Natural killer cell (primary cell): ENCODE results near the gene HSPH1. TPM values are rescaled to one million over a fixed set of nuclear protein-coding genes. Genes with fewer than 3 reads are reported as not detected.

Source experiments
- ATAC-seq, 3 donors: fragments of 150-1000 bp in 2 of 3; fragments of 200-7000 bp in 1 of 3; cut with Tn5 transposase; 1 replicate in 1 of 3; 2 replicates in 2 of 3; pipeline ENCODE4 v1.10.0; 2021; ENCODE audit warnings: mild to moderate bottlenecking in 2 of 3, moderate library complexity in 2 of 3
- DNase-seq, 2 donors: peaks; one replicate each; pipeline versions ENCODE4 v3.0.0 to v3.0.0-alpha.2; 2013 to 2021; ENCODE audit warnings: mixed read lengths in 1 of 2
- H3K27ac ChIP-seq: one replicate; pipeline ENCODE4 v1.5.1; 2013; ENCODE audit warnings: mild to moderate bottlenecking, low read length
- H3K27me3 ChIP-seq: one replicate; pipeline ENCODE4 v1.6.1; 2013; ENCODE audit warnings: low read length; ENCODE audit not compliant: control insufficient read depth, insufficient read depth
- H3K36me3 ChIP-seq: one replicate; pipeline ENCODE4 v1.6.1; 2013; ENCODE audit warnings: low read length; ENCODE audit not compliant: control insufficient read depth, insufficient read depth
- H3K4me1 ChIP-seq: one replicate; pipeline ENCODE4 v1.6.1; 2013; ENCODE audit warnings: low read length; ENCODE audit not compliant: control insufficient read depth, insufficient read depth
- H3K4me3 ChIP-seq: one replicate; pipeline ENCODE4 v1.5.1; 2013; ENCODE audit warnings: low read length
- H3K9me3 ChIP-seq: one replicate; pipeline ENCODE4 v1.6.1; 2013; ENCODE audit warnings: low read length; ENCODE audit not compliant: control insufficient read depth, insufficient read depth
- H3K27ac Mint-ChIP-seq, 2 donors: one replicate each; pipeline ENCODE4 v1.8.0; 2022; ENCODE audit warnings: mild to moderate bottlenecking in 2 of 2, mixed read lengths in 2 of 2, moderate library complexity in 1 of 2
- H3K27me3 Mint-ChIP-seq, 2 donors: one replicate each; pipeline ENCODE4 v1.8.0; 2022; ENCODE audit warnings: low read depth in 2 of 2, mixed read lengths in 2 of 2
- H3K36me3 Mint-ChIP-seq: one replicate; pipeline ENCODE4 v1.8.0; 2022; ENCODE audit warnings: mixed read lengths
- H3K4me1 Mint-ChIP-seq, 2 donors: one replicate each; pipeline ENCODE4 v1.8.0; 2022; ENCODE audit warnings: mixed read lengths in 2 of 2
- H3K4me3 Mint-ChIP-seq: one replicate; pipeline ENCODE4 v1.8.0; 2022; ENCODE audit warnings: mild to moderate bottlenecking, moderate library complexity, mixed read lengths
- H3K9me3 Mint-ChIP-seq, 2 donors: one replicate each; pipeline ENCODE4 v1.8.0; 2022; ENCODE audit warnings: mixed read lengths in 2 of 2
- CTCF ChIP-seq: fragments of 200-600 bp; IDR thresholded peaks from one replicate; pipeline ENCODE4 v1.8.0; 2022; ENCODE audit warnings: antibody characterized with exemption
- WGBS: methylation state at CpG from one replicate; pipeline ENCODE4 v1.1.7; 2013; ENCODE audit warnings: missing lambda C conversion rate; ENCODE audit not compliant: insufficient coverage; 5-methylcytosine and 5-hydroxymethylcytosine counted together
- intact Hi-C: fragments of 100-400 bp; cut with micrococcal nuclease; formaldehyde crosslinking; loops from one replicate; pipeline ENCODE4 v1.14.2; 2022
- total RNA-seq, 4 donors: library from RNA; stranded (reverse); fragments of 120-200 nt in 1 of 4; gene quantifications; one replicate each; pipeline versions ENCODE4 v1.2.3 to v1.2.4, GENCODE V29; 2013 to 2022

HSPH1 gene
- total RNA-seq, 3 donors from 2014 or later (not counting 1 experiment from before 2014, with no cell fraction given): 51.2 to 81.6 (median 75.4) TPM

GRCh38 chr13:31192306-31192705 is 30.6 kb upstream of the HSPH1 start:
- intact Hi-C loops: no loop called here
- no peaks in the 10 kb centered on the region for H3K9me3 Mint-ChIP-seq
- H3K4me1 ChIP-seq: no peaks in the 10 kb centered on the region
- H3K4me3 Mint-ChIP-seq: no peak overlapping the region
- H3K9me3 ChIP-seq: no peaks in the 10 kb centered on the region
- H3K4me1 Mint-ChIP-seq: no peaks in the 10 kb centered on the region
- no peaks in the 10 kb centered on the region for H3K36me3 Mint-ChIP-seq
- no peak overlapping the region for H3K4me3 ChIP-seq
- peaks cover 0 to 8% of the 10 kb centered on the region in 2 donors for H3K27me3 Mint-ChIP-seq
- WGBS: 91% methylated on average over 5 of the region's 6 CpGs
- H3K36me3 ChIP-seq: no peaks in the 10 kb centered on the region
- no peak for TF ChIP-seq CTCF
- ATAC-seq (no peak), DNase-seq (no peak)
- no peak overlapping the region for H3K27ac ChIP-seq
- no peaks in the 10 kb centered on the region for H3K27me3 ChIP-seq
- H3K27ac Mint-ChIP-seq: no peak overlapping the region

- Histone ChIP-seq H3K27me3 (no peaks in the 10 kb centered on the region), H3K27ac (no peak overlapping the region), H3K4me1 (no peaks in the 10 kb centered on the region), H3K4me3 (no peak overlapping the region), H3K36me3 (no peaks in the 10 kb centered on the region), H3K9me3 (no peaks in the 10 kb centered on the region)
- Mint-ChIP-seq H3K4me1 (no peaks in the 10 kb centered on the region), H3K4me3 (no peak overlapping the region), H3K9me3 (no peaks in the 10 kb centered on the region), H3K36me3 (no peaks in the 10 kb centered on the region), H3K27ac (no peak overlapping the region), H3K27me3 (peaks cover 0 to 9% of the 10 kb centered on the region in 2 donors)
- 90% methylated on average over 3 of the region's 4 CpGs for WGBS
- intact Hi-C loops: no loop called here
- DNase-seq (no peak), ATAC-seq (no peak)
- TF ChIP-seq CTCF: no peak
These were observed 30.0 kb upstream of the HSPH1 start for GRCh38 chr13:31191748-31192147.

- H3K27ac ChIP-seq: no peak overlapping the region
- no peaks in the 10 kb centered on the region for H3K36me3 Mint-ChIP-seq
- no peak for TF ChIP-seq CTCF
- H3K27me3 Mint-ChIP-seq: peaks cover 0 to 5% of the 10 kb centered on the region in 2 donors
- ATAC-seq: no peak
- no peak overlapping the region for H3K4me3 Mint-ChIP-seq
- H3K27me3 ChIP-seq: no peaks in the 10 kb centered on the region
- H3K27ac Mint-ChIP-seq: no peak overlapping the region
- no peaks in the 10 kb centered on the region for H3K4me1 Mint-ChIP-seq
- H3K4me1 ChIP-seq: no peaks in the 10 kb centered on the region
- 86% methylated on average over 4 of the region's 7 CpGs for WGBS
- H3K36me3 ChIP-seq: no peaks in the 10 kb centered on the region
- no peak overlapping the region for H3K4me3 ChIP-seq
- no peaks in the 10 kb centered on the region for H3K9me3 ChIP-seq
- H3K9me3 Mint-ChIP-seq: no peaks in the 10 kb centered on the region
- intact Hi-C loops: no loop called here
- DNase-seq: no peak
These were observed 23.4 kb upstream of the HSPH1 start for GRCh38 chr13:31184981-31185645.

DNA sequence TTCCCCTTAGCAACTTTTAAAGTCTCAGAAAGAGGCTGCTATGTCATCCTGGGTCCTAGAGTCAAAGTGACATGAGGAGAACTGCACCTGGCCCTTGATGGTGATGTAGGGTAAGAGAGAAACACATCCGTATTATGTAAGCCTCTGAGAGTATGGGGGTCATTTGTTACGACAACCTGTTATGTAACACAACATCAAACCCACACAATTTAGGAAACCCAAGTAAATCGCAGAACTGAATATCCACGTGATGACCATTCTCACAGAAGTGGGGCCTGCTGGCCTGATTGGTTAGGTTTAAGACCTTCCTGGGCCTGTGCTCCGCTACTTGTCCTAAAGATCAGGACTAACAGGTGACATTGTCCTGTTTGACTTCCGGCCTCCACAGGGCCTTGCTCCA is 22.7 kb upstream of the HSPH1 start:
- no peaks in the 10 kb centered on the region for H3K4me1 ChIP-seq
- ATAC-seq: no peak
- WGBS: 94% methylated on average over 5 of the region's 6 CpGs
- no peak overlapping the region for H3K4me3 ChIP-seq
- Mint-ChIP-seq H3K36me3 (no peaks in the 10 kb centered on the region), H3K9me3 (no peaks in the 10 kb centered on the region), H3K27me3 (peaks cover 0 to 5% of the 10 kb centered on the region in 2 donors), H3K4me3 (no peak overlapping the region), H3K27ac (no peak overlapping the region), H3K4me1 (no peaks in the 10 kb centered on the region)
- TF ChIP-seq CTCF: no peak
- H3K9me3 ChIP-seq: no peaks in the 10 kb centered on the region
- H3K27me3 ChIP-seq: no peaks in the 10 kb centered on the region
- H3K27ac ChIP-seq: no peak overlapping the region
- intact Hi-C loops: no loop called here
- H3K36me3 ChIP-seq: no peaks in the 10 kb centered on the region
- no peak for DNase-seq
